Activated T-helper 17 cell treated with anti-CD3 and anti-CD28 coated beads, Interleukin-2, amount 50 U/mL, for 72 hours (primary cell): Measurements from ENCODE around the gene ABLIM2. TPM values are rescaled to one million over a fixed set of nuclear protein-coding genes. Genes with fewer than 3 reads are reported as not detected.

Source experiments
- ATAC-seq: fragments of 150-1000 bp; cut with Tn5 transposase; replicated peaks from 2 replicates; pipeline ENCODE4 v1.10.0; 2021; ENCODE audit warnings: mild to moderate bottlenecking, moderate library complexity
- H3K27ac Mint-ChIP-seq: one replicate; pipeline ENCODE4 v1.8.0; 2022; ENCODE audit warnings: mixed read lengths
- H3K27me3 Mint-ChIP-seq: one replicate; pipeline ENCODE4 v1.8.0; 2022; ENCODE audit warnings: mixed read lengths
- H3K36me3 Mint-ChIP-seq: one replicate; pipeline ENCODE4 v1.8.0; 2022; ENCODE audit warnings: low read depth, mild to moderate bottlenecking, mixed read lengths
- H3K4me1 Mint-ChIP-seq: one replicate; pipeline ENCODE4 v1.8.0; 2022; ENCODE audit warnings: mixed read lengths
- H3K4me3 Mint-ChIP-seq: one replicate; pipeline ENCODE4 v1.8.0; 2022; ENCODE audit warnings: mild to moderate bottlenecking, mixed read lengths
- H3K9me3 Mint-ChIP-seq: one replicate; pipeline ENCODE4 v1.8.0; 2022; ENCODE audit warnings: mixed read lengths
- total RNA-seq, 2 donors: library from RNA; stranded (reverse); gene quantifications; one replicate each; pipeline ENCODE4 v1.2.3, GENCODE V29; 2022

ABLIM2 gene
- total RNA-seq, 2 donors from 2014 or later, result 0.53 to 0.82 TPM

GRCh38 chr4:8084712-8085490 is 73.7 kb downstream of the ABLIM2 start:
- no peak overlapping the region for H3K27ac Mint-ChIP-seq
- no peaks in the 10 kb centered on the region for H3K9me3 Mint-ChIP-seq
- ATAC-seq, result no peak
- no peaks in the 10 kb centered on the region for H3K27me3 Mint-ChIP-seq
- no peak overlapping the region for H3K4me3 Mint-ChIP-seq
- H3K4me1 Mint-ChIP-seq, result no peaks in the 10 kb centered on the region
- H3K36me3 Mint-ChIP-seq, result no peaks in the 10 kb centered on the region

GRCh38 chr4:8084031-8084660 is 74.5 kb downstream of the ABLIM2 start:
- Mint-ChIP-seq H3K9me3 (no peaks in the 10 kb centered on the region), H3K36me3 (no peaks in the 10 kb centered on the region), H3K4me3 (no peak overlapping the region), H3K27me3 (no peaks in the 10 kb centered on the region), H3K4me1 (no peaks in the 10 kb centered on the region), H3K27ac (no peak overlapping the region)
- no peak for ATAC-seq

- H3K4me1 Mint-ChIP-seq, result no peaks in the 10 kb centered on the region
- no peak overlapping the region for H3K27ac Mint-ChIP-seq
- no peak overlapping the region for H3K4me3 Mint-ChIP-seq
- no peaks in the 10 kb centered on the region for H3K27me3 Mint-ChIP-seq
- no peaks in the 10 kb centered on the region for H3K36me3 Mint-ChIP-seq
- H3K9me3 Mint-ChIP-seq, result no peaks in the 10 kb centered on the region
- no peak for ATAC-seq
These were observed 75.4 kb downstream of the ABLIM2 start for GRCh38 chr4:8083086-8083825.

GRCh38 chr4:8082517-8083055 is 76.0 kb downstream of the ABLIM2 start:
- Mint-ChIP-seq H3K36me3 (no peaks in the 10 kb centered on the region), H3K4me3 (no peak overlapping the region), H3K27me3 (no peaks in the 10 kb centered on the region), H3K9me3 (no peaks in the 10 kb centered on the region), H3K4me1 (no peaks in the 10 kb centered on the region), H3K27ac (no peak overlapping the region)
- ATAC-seq, result no peak

GRCh38 chr4:8081621-8082516 is 76.7 kb downstream of the ABLIM2 start:
- Mint-ChIP-seq H3K27me3 (no peaks in the 10 kb centered on the region), H3K36me3 (no peaks in the 10 kb centered on the region), H3K27ac (no peak overlapping the region), H3K4me3 (no peak overlapping the region), H3K4me1 (no peaks in the 10 kb centered on the region), H3K9me3 (no peaks in the 10 kb centered on the region)
- no peak for ATAC-seq

GRCh38 chr4:8081171-8081570 is 77.4 kb downstream of the ABLIM2 start:
- Mint-ChIP-seq H3K4me3 (no peak overlapping the region), H3K9me3 (no peaks in the 10 kb centered on the region), H3K27me3 (no peaks in the 10 kb centered on the region), H3K27ac (no peak overlapping the region), H3K36me3 (no peaks in the 10 kb centered on the region), H3K4me1 (no peaks in the 10 kb centered on the region)
- no peak for ATAC-seq

GRCh38 chr4:8080754-8081065 is 77.9 kb downstream of the ABLIM2 start:
- no peaks in the 10 kb centered on the region for H3K36me3 Mint-ChIP-seq
- H3K9me3 Mint-ChIP-seq, result no peaks in the 10 kb centered on the region
- no peaks in the 10 kb centered on the region for H3K4me1 Mint-ChIP-seq
- no peak overlapping the region for H3K4me3 Mint-ChIP-seq
- no peak overlapping the region for H3K27ac Mint-ChIP-seq
- no peaks in the 10 kb centered on the region for H3K27me3 Mint-ChIP-seq
- no peak for ATAC-seq

GRCh38 chr4:8079916-8080753 is 78.5 kb downstream of the ABLIM2 start:
- Mint-ChIP-seq H3K36me3 (no peaks in the 10 kb centered on the region), H3K27me3 (no peaks in the 10 kb centered on the region), H3K9me3 (no peaks in the 10 kb centered on the region), H3K27ac (no peak overlapping the region), H3K4me1 (no peaks in the 10 kb centered on the region), H3K4me3 (no peak overlapping the region)
- ATAC-seq, result no peak

- Mint-ChIP-seq H3K4me3 (no peak overlapping the region), H3K27me3 (no peaks in the 10 kb centered on the region), H3K9me3 (no peaks in the 10 kb centered on the region), H3K36me3 (no peaks in the 10 kb centered on the region), H3K4me1 (no peaks in the 10 kb centered on the region), H3K27ac (no peak overlapping the region)
- ATAC-seq, result no peak
These were observed 79.4 kb downstream of the ABLIM2 start for GRCh38 chr4:8079031-8079885.

- Mint-ChIP-seq H3K27ac (no peak overlapping the region), H3K27me3 (no peaks in the 10 kb centered on the region), H3K4me3 (no peak overlapping the region), H3K4me1 (no peaks in the 10 kb centered on the region), H3K36me3 (no peaks in the 10 kb centered on the region), H3K9me3 (no peaks in the 10 kb centered on the region)
- ATAC-seq, result no peak
These were observed 80.0 kb downstream of the ABLIM2 start for GRCh38 chr4:8078610-8079015.

GRCh38 chr4:8078109-8078494 is 80.5 kb downstream of the ABLIM2 start:
- Mint-ChIP-seq H3K36me3 (no peaks in the 10 kb centered on the region), H3K27ac (no peak overlapping the region), H3K9me3 (no peaks in the 10 kb centered on the region), H3K4me3 (no peak overlapping the region), H3K4me1 (no peaks in the 10 kb centered on the region), H3K27me3 (no peaks in the 10 kb centered on the region)
- ATAC-seq, result no peak

GRCh38 chr4:8077181-8078108 is 81.2 kb downstream of the ABLIM2 start:
- Mint-ChIP-seq H3K9me3 (no peaks in the 10 kb centered on the region), H3K36me3 (no peaks in the 10 kb centered on the region), H3K4me1 (no peaks in the 10 kb centered on the region), H3K27me3 (no peaks in the 10 kb centered on the region), H3K27ac (no peak overlapping the region), H3K4me3 (no peak overlapping the region)
- no peak for ATAC-seq
